ENCODE data around the gene MYADM.

DNA sequence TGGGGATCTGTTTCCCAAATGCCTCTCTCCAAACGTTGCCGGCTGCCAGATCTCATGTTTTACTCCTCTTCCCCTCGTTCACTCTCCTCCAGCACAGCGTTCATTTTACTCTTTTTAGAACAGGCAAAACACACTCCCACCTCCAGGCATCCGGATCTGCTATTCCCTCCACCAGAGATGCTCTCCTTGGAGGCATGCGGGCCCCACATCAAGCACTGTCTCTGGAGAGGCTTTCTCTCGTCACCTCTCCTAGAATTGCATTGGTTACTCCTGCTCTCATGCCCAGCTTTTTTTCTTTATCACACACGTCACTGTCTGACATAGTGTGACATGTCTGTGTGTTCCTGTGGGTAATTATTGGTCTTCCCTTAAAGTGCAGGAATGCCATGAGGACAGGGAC, 20.1 kb upstream of the MYADM start:
- TF ChIP-seq POLR2AphosphoS5 (IDR thresholded peaks at IDR 0.05; ENCODE audit: borderline replicate concordance, low read depth, low read length) (no peak), EZH2 (IDR thresholded peaks at IDR 0.05) (no peak), FOXP2 (optimal IDR thresholded peaks at IDR 0.05; ENCODE audit: control extremely low read depth, extremely low read length, insufficient read depth) (no peak)

Data from SK-N-MC (cell line).